ENCODE results near the gene KRTAP4-11.
"Not testable (repeated sequence)": the region's sequence is repeated elsewhere in the genome, so short reads cannot be mapped to it uniquely, and the experiment has no call there.

Gene KRTAP4-11

DNA sequence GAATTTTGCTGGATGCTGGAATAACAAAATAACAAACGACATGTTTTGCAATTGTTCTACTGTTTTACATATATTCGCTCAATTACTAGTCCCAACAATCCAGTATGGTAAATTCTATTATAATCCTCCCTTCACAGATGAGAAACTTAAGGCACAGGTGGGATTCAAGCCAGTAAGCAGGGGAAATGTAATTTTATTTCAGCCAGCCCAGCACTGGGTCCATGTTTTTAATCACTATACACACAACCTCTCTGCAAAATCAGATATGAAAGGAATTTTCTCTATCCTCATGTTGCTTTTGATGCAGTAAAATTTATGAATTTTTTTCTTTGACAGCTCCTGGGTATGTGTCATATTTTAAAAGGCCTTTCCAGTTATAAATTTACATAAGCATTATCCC, 27.1 kb upstream of the KRTAP4-11 start:
- no peak overlapping the region for H3K27ac ChIP-seq (ENCODE audit: low read length)
- no peak overlapping the region for H3K4me3 ChIP-seq (ENCODE audit: low read length in 2 of 2)
- no peaks in the 10 kb centered on the region for H3K27me3 ChIP-seq (ENCODE audit: control insufficient read depth in 1 of 2, insufficient read depth in 2 of 2, low read length in 2 of 2)
- H3K36me3 ChIP-seq (ENCODE audit: control insufficient read depth in 2 of 2, insufficient read depth in 2 of 2, low read length in 2 of 2) = no peaks in the 10 kb centered on the region
- no peaks in the 10 kb centered on the region for H3K4me1 ChIP-seq (ENCODE audit: control insufficient read depth, insufficient read depth, low read length)
- peaks cover 4 to 11% of the 10 kb centered on the region in 2 donors for H3K9me3 ChIP-seq (ENCODE audit: control insufficient read depth in 2 of 2, low read length in 2 of 2)
- no peak overlapping the region for H3K9ac ChIP-seq (ENCODE audit: low read length in 2 of 2)

DNA sequence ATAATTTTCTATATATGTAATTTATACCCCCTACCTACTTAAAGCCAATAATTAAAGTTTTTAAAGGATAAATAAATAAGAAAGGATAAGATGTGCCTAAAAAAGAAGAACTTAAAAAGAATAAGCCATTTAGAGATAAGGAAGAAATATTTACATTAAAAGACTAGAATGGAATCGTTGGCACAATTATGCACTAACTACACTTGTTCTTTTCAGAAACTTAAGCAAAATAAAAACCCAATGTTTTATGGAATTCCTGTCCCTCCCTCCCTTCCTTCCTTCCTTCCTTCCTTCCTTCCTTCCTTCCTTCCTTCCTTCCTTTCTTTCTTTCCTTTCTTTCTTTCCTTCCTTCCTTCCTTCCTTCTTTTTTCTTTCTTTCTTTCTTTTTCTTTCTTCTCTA, 26.7 kb upstream of the KRTAP4-11 start:
- Histone ChIP-seq H3K27ac (ENCODE audit: low read length) (no peak overlapping the region), H3K27me3 (ENCODE audit: control insufficient read depth in 1 of 2, insufficient read depth in 2 of 2, low read length in 2 of 2) (peaks cover 0 to 2% of the 10 kb centered on the region in 2 donors), H3K36me3 (ENCODE audit: control insufficient read depth in 2 of 2, insufficient read depth in 2 of 2, low read length in 2 of 2) (no peaks in the 10 kb centered on the region), H3K9ac (ENCODE audit: low read length in 2 of 2) (no peak overlapping the region), H3K9me3 (ENCODE audit: control insufficient read depth in 2 of 2, low read length in 2 of 2) (peaks cover 4 to 13% of the 10 kb centered on the region in 2 donors), H3K4me3 (ENCODE audit: low read length in 2 of 2) (no peak overlapping the region), H3K4me1 (ENCODE audit: control insufficient read depth, insufficient read depth, low read length) (no peaks in the 10 kb centered on the region)

DNA sequence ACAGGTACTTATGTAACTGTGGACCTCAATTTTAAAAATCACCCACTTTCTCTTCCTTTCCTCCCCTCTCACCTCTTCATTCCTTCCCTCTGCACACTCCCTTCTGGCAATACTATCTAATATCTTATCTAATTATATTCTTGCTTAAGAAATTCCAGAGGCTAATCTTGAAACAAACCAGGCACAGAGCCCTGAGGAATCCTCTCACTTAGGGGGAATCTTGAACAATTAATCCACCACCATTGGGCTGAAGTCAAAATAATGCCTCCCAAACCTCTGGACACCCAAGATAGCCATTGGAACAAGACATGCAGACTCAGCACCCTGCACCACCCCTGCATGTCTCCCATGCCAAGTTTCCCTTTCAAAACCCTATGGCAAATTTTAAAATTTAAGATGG, 23.2 kb upstream of the KRTAP4-11 start:
- Histone ChIP-seq H3K4me1 (ENCODE audit: control insufficient read depth, insufficient read depth, low read length) (no peaks in the 10 kb centered on the region), H3K27me3 (ENCODE audit: control insufficient read depth in 1 of 2, insufficient read depth in 2 of 2, low read length in 2 of 2) (peaks cover 0 to 3% of the 10 kb centered on the region in 2 donors), H3K27ac (ENCODE audit: low read length) (no peak overlapping the region), H3K9me3 (ENCODE audit: control insufficient read depth in 2 of 2, low read length in 2 of 2) (peaks cover 4 to 13% of the 10 kb centered on the region in 2 donors), H3K36me3 (ENCODE audit: control insufficient read depth in 2 of 2, insufficient read depth in 2 of 2, low read length in 2 of 2) (no peaks in the 10 kb centered on the region), H3K4me3 (ENCODE audit: low read length in 2 of 2) (no peak overlapping the region), H3K9ac (ENCODE audit: low read length in 2 of 2) (no peak overlapping the region)

DNA sequence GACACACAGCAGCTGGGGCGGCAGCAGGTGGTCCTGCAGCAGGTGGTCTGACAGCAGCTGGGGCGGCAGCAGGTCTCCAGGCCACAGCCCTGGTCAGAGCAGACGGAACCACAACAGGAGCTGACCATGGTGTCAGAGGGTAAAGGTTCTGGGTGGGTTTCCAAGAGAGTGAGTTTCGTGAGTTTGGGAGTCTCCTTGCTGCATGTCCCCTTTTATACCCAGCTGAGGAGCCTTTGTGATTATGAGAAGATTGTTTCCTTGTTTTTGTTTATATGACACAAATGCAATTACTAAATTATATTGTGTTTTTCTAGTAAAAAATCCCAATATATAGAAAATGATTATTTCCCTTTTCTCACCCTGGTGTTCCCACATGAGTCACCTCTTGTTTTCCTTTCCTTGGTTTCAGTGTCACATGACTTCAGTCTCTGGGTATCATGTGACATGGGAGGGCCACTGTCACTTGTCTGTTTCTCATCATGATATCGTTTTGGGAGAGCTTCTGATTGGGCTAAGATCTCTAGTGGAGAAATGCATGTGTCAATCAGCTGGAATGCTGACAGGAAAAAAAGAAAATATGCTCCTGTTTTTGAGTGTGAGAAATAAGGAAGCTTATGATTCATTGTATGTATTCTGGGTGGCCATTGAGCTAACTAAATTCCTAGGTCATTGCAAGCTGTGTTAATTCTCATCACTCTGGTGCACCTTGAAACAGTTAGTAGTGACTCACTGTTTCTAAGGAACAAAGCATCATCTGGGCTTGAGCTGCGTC, 22.4 kb upstream of the KRTAP4-11 start, which contains the start of gene KRTAP4-6:
Gene KRTAP4-6, minus strand, starts transcription at position 185 of the 772 bp plus-strand sequence. Its CDS starts 57 bp downstream, at position 128.
- H3K4me1 ChIP-seq (ENCODE audit: control insufficient read depth, insufficient read depth, low read length) = no peaks in the 10 kb centered on the region
- peaks cover 0 to 3% of the 10 kb centered on the region in 2 donors for H3K27me3 ChIP-seq (ENCODE audit: control insufficient read depth in 1 of 2, insufficient read depth in 2 of 2, low read length in 2 of 2)
- H3K27ac ChIP-seq (ENCODE audit: low read length) = no peak within 1 kb of the TSS
- H3K9me3 ChIP-seq (ENCODE audit: control insufficient read depth in 2 of 2, low read length in 2 of 2) = peaks cover 4 to 13% of the 10 kb centered on the region in 2 donors
- no peak within 1 kb of the TSS for H3K9ac ChIP-seq (ENCODE audit: low read length in 2 of 2)
- no peak within 1 kb of the TSS for H3K4me3 ChIP-seq (ENCODE audit: low read length in 2 of 2)
- H3K36me3 ChIP-seq (ENCODE audit: control insufficient read depth in 2 of 2, insufficient read depth in 2 of 2, low read length in 2 of 2) = no peaks in the 10 kb centered on the region

DNA sequence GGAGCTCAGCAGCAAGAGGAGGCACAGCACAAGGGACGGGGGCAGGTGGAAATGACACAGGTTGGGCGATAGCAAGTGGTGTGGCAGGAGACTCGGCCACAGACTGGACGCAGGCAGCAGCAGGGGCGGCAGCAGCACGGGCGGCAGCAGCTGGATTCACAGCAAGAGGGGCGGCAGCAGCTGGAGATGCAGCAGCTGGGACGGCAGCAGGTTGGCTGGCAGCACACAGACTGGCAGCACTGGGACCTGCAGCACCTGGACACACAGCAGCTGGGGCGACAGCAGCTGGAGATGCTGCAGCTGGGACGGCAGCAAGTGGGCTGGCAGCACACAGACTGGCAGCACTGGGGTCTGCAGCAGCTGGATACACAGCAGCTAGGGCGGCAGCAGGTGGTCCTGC, 21.7 kb upstream of the KRTAP4-11 start:
- not testable (repeated sequence) for H3K4me3 ChIP-seq (ENCODE audit: low read length in 2 of 2)

DNA sequence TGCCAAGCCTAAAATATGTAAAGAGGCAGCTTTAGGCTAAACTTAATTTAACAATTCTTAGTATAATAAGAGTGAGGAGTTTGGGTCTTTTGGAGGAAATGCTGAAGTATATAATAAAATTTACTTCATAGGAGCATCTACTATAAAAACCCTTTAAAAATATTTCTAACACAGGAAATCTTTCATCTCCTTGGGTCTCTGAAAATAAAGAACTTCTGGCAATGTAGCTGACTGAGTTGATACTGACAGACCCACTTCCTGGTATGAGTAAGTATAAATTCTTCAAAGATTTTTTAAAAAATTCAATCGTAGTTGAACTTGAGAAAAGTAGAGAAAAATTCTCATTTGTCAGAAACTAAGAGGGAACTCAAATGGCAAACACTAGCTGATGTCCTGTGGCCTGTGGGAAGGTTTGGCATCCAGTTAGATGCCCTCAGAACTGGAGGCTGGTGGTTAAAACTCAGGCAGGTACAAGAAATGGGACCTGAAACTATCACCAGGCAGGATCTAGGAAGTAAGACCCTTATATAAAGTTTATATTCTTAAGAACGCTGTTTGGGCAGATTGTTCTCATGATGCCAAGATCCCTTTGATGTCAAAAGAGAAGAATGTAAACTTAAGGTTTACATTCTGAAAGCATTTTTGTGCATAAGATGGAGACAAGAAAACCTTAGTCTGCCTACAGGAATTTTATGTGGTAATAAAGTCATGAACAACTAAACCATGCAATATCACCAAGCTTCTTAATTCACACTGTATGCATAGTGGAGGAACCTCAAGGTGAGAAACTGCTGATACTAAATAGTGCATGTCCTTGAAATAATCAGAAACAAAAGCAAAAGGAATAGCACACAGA, 15.9 kb upstream of the KRTAP4-11 start:
- Histone ChIP-seq H3K4me1 (ENCODE audit: control insufficient read depth, insufficient read depth, low read length) (no peaks in the 10 kb centered on the region), H3K4me3 (ENCODE audit: low read length in 2 of 2) (no peak overlapping the region), H3K27ac (ENCODE audit: low read length) (no peak overlapping the region), H3K27me3 (ENCODE audit: control insufficient read depth in 1 of 2, insufficient read depth in 2 of 2, low read length in 2 of 2) (no peaks in the 10 kb centered on the region), H3K9ac (ENCODE audit: low read length in 2 of 2) (no peak overlapping the region), H3K36me3 (ENCODE audit: control insufficient read depth in 2 of 2, insufficient read depth in 2 of 2, low read length in 2 of 2) (no peaks in the 10 kb centered on the region), H3K9me3 (ENCODE audit: control insufficient read depth in 2 of 2, low read length in 2 of 2) (no peaks in the 10 kb centered on the region)

More for the DNA sequence above, 21.7 kb upstream of the KRTAP4-11 start:
- not testable (repeated sequence) for H3K36me3 ChIP-seq (ENCODE audit: control insufficient read depth in 2 of 2, insufficient read depth in 2 of 2, low read length in 2 of 2); H3K27ac ChIP-seq (ENCODE audit: low read length); H3K27me3 ChIP-seq (ENCODE audit: control insufficient read depth in 1 of 2, insufficient read depth in 2 of 2, low read length in 2 of 2); H3K4me1 ChIP-seq (ENCODE audit: control insufficient read depth, insufficient read depth, low read length); H3K9ac ChIP-seq (ENCODE audit: low read length in 2 of 2)
- peaks cover 4 to 13% of the 10 kb centered on the region in 2 donors for H3K9me3 ChIP-seq (ENCODE audit: control insufficient read depth in 2 of 2, low read length in 2 of 2)

DNA sequence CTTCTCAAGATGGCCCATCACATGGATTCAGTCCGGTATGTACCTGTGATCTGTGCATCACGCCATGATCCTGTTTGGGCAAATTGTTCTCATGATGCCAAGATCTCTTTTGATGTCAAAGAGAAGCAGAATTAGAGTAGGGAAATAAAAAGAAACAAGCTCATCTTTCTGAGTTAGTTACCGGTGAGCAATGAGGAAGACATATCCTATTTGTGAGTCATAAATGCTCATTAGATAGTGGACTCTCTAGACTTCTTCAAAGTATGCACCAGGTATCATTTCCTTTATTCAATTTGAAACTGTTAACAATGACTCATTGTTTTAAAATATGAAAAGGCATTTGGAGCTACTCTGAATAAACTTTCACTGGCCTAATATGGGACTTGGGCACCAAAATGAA, 13.8 kb upstream of the KRTAP4-11 start:
- Histone ChIP-seq H3K27ac (ENCODE audit: low read length) (no peak overlapping the region), H3K4me1 (ENCODE audit: control insufficient read depth, insufficient read depth, low read length) (no peaks in the 10 kb centered on the region), H3K9ac (ENCODE audit: low read length in 2 of 2) (no peak overlapping the region), H3K36me3 (ENCODE audit: control insufficient read depth in 2 of 2, insufficient read depth in 2 of 2, low read length in 2 of 2) (no peaks in the 10 kb centered on the region), H3K4me3 (ENCODE audit: low read length in 2 of 2) (no peak overlapping the region), H3K9me3 (ENCODE audit: control insufficient read depth in 2 of 2, low read length in 2 of 2) (no peaks in the 10 kb centered on the region), H3K27me3 (ENCODE audit: control insufficient read depth in 1 of 2, insufficient read depth in 2 of 2, low read length in 2 of 2) (no peaks in the 10 kb centered on the region)

DNA sequence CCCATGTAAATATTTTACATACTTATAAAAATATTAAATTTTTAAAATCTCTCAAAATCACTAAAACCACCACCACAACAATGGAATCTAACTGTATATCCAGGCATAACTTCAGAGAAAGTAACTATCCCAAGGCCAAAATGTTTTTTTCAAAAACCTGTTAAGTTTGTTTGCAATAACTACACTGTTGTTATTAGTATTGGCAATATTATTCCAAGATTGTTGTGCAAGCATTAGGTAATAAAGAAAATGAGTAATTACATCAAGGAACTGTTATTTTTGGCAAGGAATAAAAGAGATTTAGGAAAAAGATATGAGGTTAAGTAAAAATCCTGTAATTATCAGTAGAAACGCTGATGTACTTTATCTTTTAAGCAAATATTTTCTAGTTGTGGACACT, 9.2 kb upstream of the KRTAP4-11 start:
- Histone ChIP-seq H3K9ac (ENCODE audit: low read length in 2 of 2) (no peak overlapping the region), H3K27ac (ENCODE audit: low read length) (no peak overlapping the region), H3K9me3 (ENCODE audit: control insufficient read depth in 2 of 2, low read length in 2 of 2) (no peaks in the 10 kb centered on the region), H3K4me3 (ENCODE audit: low read length in 2 of 2) (no peak overlapping the region), H3K36me3 (ENCODE audit: control insufficient read depth in 2 of 2, insufficient read depth in 2 of 2, low read length in 2 of 2) (no peaks in the 10 kb centered on the region), H3K4me1 (ENCODE audit: control insufficient read depth, insufficient read depth, low read length) (no peaks in the 10 kb centered on the region), H3K27me3 (ENCODE audit: control insufficient read depth in 1 of 2, insufficient read depth in 2 of 2, low read length in 2 of 2) (no peaks in the 10 kb centered on the region)

DNA sequence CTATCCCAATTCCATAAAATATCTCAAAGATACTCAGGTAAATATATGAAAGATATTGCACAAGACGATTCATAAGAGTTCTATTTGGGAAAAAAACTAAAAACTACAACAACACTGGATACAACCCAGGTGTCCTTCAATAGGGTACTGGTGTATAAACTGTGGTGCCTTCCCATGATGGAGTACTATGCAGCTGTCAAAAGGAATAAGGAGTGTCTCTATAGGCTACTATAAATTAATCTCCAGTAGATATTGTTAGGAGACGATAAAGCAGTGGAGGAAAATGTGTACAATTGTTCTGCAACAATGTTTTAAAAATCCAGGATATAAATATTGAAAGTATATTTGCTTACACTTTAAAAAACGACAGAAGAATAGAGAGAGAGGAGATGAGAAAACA, 8.2 kb upstream of the KRTAP4-11 start:
- Histone ChIP-seq H3K9me3 (ENCODE audit: control insufficient read depth in 2 of 2, low read length in 2 of 2) (no peaks in the 10 kb centered on the region), H3K9ac (ENCODE audit: low read length in 2 of 2) (no peak overlapping the region), H3K27ac (ENCODE audit: low read length) (no peak overlapping the region), H3K36me3 (ENCODE audit: control insufficient read depth in 2 of 2, insufficient read depth in 2 of 2, low read length in 2 of 2) (no peaks in the 10 kb centered on the region), H3K4me3 (ENCODE audit: low read length in 2 of 2) (no peak overlapping the region), H3K4me1 (ENCODE audit: control insufficient read depth, insufficient read depth, low read length) (no peaks in the 10 kb centered on the region), H3K27me3 (ENCODE audit: control insufficient read depth in 1 of 2, insufficient read depth in 2 of 2, low read length in 2 of 2) (no peaks in the 10 kb centered on the region)

DNA sequence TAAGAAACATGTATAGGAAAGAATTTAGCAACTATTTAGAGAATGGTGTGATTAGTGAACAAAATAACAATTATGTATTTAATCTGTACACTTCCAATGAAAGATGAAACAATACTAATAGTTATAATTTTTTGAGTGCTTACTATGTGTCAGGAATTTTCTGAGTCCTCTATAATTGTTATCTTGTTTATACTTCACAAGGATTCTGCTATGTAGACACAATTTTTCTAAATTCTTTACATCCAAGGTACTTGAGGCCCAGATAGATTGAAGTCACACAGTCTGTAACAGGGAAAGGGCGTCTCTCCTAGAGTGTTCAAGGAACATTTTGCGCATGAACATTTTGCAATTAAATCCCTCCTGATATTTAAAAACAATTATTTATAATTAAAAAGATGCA, 6.9 kb upstream of the KRTAP4-11 start:
- H3K9me3 ChIP-seq (ENCODE audit: control insufficient read depth in 2 of 2, low read length in 2 of 2) = no peaks in the 10 kb centered on the region
- no peak overlapping the region for H3K4me3 ChIP-seq (ENCODE audit: low read length in 2 of 2)
- H3K27ac ChIP-seq (ENCODE audit: low read length) = no peak overlapping the region
- H3K36me3 ChIP-seq (ENCODE audit: control insufficient read depth in 2 of 2, insufficient read depth in 2 of 2, low read length in 2 of 2) = no peaks in the 10 kb centered on the region
- H3K4me1 ChIP-seq (ENCODE audit: control insufficient read depth, insufficient read depth, low read length) = no peaks in the 10 kb centered on the region
- no peak overlapping the region for H3K9ac ChIP-seq (ENCODE audit: low read length in 2 of 2)
- no peaks in the 10 kb centered on the region for H3K27me3 ChIP-seq (ENCODE audit: control insufficient read depth in 1 of 2, insufficient read depth in 2 of 2, low read length in 2 of 2)

DNA sequence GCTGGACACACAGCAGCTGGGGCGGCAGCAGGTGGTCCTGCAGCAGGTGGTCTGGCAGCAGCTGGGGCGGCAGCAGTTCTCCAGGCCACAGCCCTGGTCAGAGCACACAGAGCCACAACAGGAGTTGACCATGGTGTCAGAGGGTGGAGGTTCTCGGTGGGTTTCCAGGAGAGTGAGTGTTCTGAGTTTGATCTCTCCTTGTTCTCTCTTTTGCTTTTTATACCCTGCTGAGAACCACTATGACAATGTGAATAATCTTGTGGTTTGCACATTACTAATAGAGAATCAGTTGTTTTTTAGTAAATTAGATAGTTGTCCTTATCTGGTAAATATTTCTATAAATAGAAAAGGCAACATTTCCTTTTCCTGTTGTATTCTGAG, 5.8 kb upstream of the KRTAP4-11 start, which contains the start of gene KRTAP4-12:
Gene KRTAP4-12, minus strand, starts transcription at position 192 of the 381 bp plus-strand sequence. Its CDS starts 60 bp downstream, at position 132.
- H3K4me1 ChIP-seq (ENCODE audit: control insufficient read depth, insufficient read depth, low read length); H3K9ac ChIP-seq (ENCODE audit: low read length in 2 of 2); H3K27ac ChIP-seq (ENCODE audit: low read length); H3K36me3 ChIP-seq (ENCODE audit: control insufficient read depth in 2 of 2, insufficient read depth in 2 of 2, low read length in 2 of 2); H3K27me3 ChIP-seq (ENCODE audit: control insufficient read depth in 1 of 2, insufficient read depth in 2 of 2, low read length in 2 of 2); H3K4me3 ChIP-seq (ENCODE audit: low read length in 2 of 2); H3K9me3 ChIP-seq (ENCODE audit: control insufficient read depth in 2 of 2, low read length in 2 of 2): not testable (repeated sequence)

All from stomach smooth muscle (tissue), 2 donors.